ENCODE results near the gene HTT. TPM values are rescaled to one million over a fixed set of nuclear protein-coding genes. Genes with fewer than 3 reads are reported as not detected.

HTT gene
- total RNA-seq, 2 experiments from 2014 or later, result 72.0 to 83.7 TPM

Other genes starting within 250 kb of the HTT start
- gene ADD1, start 230.8 kb upstream of the HTT start, total RNA-seq, result 100 to 1,000 TPM; 264 to 266 TPM
- 10 to 100 TPM; 49.1 to 50.7 TPM for gene NOP14, start 111.3 kb upstream of the HTT start, total RNA-seq
- 1 to 10 TPM; 2.5 to 5.2 TPM for gene GRK4, start 111.1 kb upstream of the HTT start, total RNA-seq
- not detected for gene HTT-AS, start 143 bp upstream of the HTT start, total RNA-seq
- under 1 TPM; 0.87 to 0.94 TPM for gene MSANTD1, start 174.5 kb downstream of the HTT start, total RNA-seq
- gene RGS12, start 218.3 kb downstream of the HTT start, total RNA-seq, result 10 to 100 TPM in 1 of 2 experiments, 1 to 10 TPM in 1; 9.7 to 10.9 TPM